CD4-positive, alpha-beta T cell treated with Interleukin-15 for 4 hours (primary cell): ENCODE data around the gene ZSWIM6.

Source experiments
- DNase-seq: peaks from one replicate; pipeline ENCODE4 v3.0.0-alpha.2; 2020; ENCODE audit warnings: low spot score

Gene ZSWIM6

GRCh38 chr5:61332851-61333320 is 828 bp downstream of the ZSWIM6 start:
- no peak for DNase-seq

- DNase-seq: no peak
Observed at GRCh38 chr5:61333321-61333953, 1.4 kb downstream of the ZSWIM6 start.

DNA sequence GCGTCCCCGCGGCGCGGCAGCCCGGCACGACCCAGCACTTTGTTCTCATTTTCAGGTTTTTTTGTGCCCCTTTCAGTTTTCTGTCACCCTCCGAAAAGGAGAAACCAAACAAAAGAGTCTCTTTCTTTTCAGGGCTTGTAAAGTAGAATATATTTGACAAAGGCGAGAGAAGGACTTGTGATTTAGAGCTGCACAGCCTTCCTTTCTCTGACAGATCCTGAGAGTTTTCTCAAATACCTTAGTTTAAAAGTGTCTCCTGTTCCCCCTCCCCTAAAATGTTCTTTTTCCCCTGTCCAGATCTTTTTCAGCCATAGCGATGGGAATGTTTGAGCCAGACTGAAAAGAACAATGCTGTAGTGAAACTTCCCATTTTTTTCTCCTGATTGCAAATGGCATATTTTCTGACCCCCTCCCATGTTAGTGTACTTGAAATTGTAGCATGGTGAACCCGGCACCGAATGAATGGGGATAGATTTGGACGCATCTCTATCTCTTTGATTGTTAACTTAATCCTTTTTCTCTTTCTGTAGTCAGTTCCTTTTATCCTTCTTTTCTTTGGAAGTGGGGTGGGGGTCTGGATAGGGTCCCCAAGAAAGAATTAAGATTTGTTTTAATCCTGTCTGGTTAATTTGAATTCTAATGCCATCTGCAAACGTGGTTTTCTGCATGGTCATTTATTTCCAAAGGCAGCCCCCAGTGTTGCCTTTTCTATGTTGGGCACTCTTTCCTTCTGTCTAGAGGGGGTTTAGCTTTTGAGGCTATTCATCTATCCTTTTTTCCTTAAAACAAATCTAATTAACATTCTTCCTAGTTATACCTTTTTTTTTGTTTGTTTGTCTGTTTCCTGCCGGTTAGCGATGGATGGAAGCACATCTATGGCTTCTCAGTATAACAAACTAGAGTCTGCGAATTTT is 2.2 kb downstream of the ZSWIM6 start:
- no peak for DNase-seq

DNA sequence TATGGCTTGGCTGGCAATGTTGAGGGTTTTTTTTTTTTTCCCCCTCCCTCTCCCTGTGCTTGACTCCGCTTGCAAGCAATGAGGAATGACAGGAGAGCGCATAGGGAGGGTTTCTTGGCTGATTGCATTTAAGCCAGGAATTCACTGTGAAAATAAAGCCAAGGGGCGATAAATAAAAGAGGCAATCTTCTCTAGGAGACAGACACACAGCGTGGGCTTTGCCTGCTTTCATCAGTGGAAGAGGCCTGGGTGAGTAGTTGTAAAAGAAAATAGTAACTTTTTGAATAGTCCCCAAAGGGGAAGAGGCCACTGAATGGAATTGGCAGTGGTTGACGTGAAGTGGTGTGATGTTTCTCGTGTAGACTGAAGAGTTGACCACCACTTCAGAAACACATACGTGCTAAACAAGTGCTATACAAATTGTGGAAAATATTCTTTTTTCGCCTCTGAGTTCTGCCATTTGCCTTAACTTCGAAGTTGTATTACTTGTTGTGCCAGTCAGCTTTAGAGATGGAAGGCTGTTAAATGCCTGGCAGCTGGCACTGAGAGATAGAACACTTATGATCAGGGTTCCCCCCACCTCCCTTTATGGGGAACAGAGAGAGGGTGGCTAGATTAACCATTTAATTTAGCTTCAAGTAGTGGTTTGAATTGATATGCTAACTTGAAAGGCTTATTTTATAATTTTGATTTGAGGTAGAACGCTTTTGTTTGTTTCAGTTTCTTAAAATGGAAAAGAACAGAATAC is 3.0 kb downstream of the ZSWIM6 start:
- no peak for DNase-seq

- DNase-seq: no peak
Observed at GRCh38 chr5:61339764-61340163, 7.7 kb downstream of the ZSWIM6 start.

GRCh38 chr5:61340775-61341361 is 8.8 kb downstream of the ZSWIM6 start:
- no peak for DNase-seq

DNA sequence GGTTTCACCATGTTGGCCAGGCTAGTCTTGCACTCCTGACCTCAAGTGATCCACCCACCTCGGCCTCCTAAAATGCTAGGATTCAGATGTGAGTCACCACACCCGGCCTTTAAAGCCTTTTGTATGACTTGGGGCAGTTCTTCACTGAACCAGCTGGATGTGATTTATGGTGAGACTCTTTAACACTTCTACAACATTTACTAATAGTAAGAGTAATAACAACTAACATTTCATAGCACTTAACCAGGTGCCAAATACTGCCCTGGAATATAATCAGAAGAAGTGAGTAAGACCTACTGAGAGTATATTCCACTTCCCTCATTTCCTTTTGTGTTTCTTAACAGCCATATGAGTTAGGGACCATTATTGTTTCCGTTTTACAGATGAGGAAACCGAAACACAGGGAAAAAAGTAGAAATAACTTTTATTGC is 10.0 kb downstream of the ZSWIM6 start:
- no peak for DNase-seq

- no peak for DNase-seq
Observed at GRCh38 chr5:61344187-61344944, 12.3 kb downstream of the ZSWIM6 start.

- no peak for DNase-seq
Observed at GRCh38 chr5:61346511-61346910, 14.5 kb downstream of the ZSWIM6 start.

DNA sequence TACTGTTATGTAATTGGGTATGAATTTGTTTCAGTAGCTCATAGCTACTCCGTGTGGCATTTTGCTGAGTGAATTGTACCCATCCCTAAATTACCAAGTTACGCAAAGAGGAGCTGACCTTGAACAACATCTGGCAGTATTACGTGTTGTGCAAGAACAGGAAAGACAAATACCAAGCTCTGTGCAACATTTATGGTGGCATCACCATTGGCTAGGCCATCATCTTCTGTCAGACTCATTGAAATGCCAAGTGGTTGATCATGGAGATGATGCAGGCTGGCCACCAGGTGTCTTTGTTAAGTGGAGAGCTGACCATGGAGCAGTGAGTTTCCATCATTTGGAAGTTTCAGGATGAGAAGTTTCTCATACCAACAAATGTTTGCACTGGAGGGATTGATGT is 15.0 kb downstream of the ZSWIM6 start:
- no peak for DNase-seq

DNA sequence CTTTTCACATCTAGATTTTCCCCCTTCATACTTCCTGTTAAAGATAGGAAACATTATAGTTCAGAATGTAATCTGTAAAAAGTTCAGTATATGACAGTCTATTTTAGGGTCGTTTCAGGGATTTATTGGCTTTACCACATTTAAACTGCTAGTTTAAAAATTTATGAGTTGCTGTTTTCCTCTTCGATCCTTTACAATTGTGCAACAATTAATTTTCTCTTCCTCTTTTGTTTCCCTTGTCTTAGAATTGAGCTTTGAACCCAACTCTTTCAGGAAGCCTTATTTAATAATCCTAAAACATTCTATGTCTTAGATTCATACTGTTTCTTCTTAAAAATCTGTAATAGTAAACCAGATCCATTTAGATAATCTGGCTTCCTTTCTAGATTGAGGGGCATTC is 16.4 kb downstream of the ZSWIM6 start:
- no peak for DNase-seq

- DNase-seq: no peak
Observed at GRCh38 chr5:61349935-61350334, 17.9 kb downstream of the ZSWIM6 start.

DNA sequence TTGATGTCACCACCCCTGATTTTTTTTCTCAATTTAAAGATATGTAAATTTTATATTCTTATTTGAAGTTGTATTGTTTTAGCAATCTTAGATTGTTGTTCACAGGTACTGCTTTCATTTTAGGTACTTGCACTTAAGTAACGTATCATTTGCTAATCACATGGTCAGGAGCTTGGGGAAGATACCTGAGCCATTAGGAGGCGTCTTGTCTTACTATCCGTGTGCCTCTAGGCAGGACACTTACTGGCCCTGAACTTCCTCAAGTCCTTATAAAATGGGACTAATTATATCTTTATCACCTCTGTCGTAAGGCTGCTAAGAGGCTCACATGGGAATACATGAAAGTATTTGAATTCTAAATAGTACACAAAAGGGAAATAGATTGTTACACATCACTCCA is 18.5 kb downstream of the ZSWIM6 start:
- no peak for DNase-seq

- DNase-seq: no peak
Observed at GRCh38 chr5:61351733-61352132, 19.7 kb downstream of the ZSWIM6 start.

DNA sequence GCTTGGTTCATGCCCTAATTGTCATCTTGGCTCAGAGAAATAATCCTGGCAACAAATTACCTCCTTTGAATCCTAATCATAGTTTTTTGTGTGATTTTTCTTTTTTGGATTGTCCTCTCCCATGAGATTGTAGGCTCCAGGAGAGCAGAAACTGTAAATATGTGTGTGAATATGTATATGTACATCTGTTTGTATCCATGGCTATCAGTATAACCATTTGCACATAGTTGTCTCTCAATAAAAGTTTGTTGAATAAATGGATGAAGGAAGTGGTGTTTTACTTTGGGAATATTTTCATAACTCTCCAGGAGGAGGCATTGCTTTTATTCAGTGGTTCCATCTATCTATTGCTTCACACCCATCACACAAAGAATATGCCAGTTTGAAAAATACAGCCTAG is 20.1 kb downstream of the ZSWIM6 start:
- DNase-seq: no peak

- DNase-seq: no peak
Observed at GRCh38 chr5:61352612-61353156, 20.6 kb downstream of the ZSWIM6 start.

DNA sequence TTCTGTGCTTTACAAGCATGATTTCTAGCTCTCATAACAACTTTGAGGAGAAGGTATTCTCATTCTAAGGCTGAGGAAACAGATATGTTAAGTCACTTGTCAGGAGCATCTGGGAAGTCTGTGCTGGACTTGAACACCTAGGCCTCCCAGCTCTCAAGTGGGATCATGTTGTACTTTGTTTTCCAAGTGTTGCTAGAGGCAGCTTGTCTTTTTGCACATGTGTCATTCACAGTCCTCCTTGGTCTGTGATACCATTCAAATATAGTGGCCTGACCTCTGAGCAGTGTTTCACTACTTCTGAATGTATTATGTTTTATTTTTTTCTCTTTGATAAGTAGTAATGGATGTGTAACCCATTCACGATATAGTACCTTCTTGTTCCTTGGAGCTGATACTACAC is 21.2 kb downstream of the ZSWIM6 start:
- no peak for DNase-seq

- no peak for DNase-seq
Observed at GRCh38 chr5:61354199-61354598, 22.1 kb downstream of the ZSWIM6 start.

DNA sequence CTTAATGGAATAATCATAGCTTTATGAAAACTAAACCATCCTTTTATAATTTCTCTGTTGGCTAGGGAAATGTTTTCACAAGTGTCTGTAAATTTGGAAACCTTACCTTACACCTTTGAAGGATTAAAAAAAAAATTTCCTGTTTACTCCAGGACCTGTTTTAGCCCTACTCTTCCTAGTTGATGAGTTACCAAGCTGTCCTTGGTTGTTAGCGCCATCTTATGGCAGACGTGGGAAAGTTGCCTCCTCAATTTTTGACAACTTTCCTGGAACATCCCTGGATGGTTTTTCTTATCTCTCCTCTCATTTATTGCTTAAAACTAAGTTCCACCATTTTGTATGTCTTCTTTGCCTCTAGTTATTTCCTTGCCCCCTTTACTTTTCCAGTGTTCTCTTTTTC is 25.7 kb downstream of the ZSWIM6 start:
- DNase-seq: no peak

DNA sequence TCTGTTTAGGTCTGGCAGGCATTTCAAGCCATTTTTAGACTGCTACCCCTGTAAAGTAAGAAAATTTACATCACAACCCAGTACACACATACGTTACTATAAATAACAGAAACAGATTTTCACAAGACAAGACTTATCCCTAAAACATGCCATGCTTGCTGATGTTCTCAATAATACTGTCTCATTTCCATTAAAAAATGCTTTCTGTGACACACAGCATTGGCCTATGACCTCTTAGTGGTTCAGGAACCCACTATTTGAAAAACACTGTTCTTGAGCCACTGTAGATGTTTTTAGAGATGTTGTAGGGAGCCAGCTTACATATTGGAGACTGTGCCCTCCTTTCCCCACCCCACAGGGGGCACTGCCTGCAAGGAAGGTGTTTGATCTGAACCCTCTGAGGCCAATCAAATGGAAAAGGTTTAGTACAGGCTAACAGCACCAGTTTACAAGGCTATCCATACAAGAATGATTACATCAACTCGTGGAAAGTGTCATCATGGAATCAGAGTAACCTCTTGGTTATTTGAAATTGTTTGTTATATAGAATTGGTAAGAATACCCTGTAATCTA is 30.8 kb downstream of the ZSWIM6 start:
- DNase-seq: no peak
